Measurements from ENCODE around the gene HDAC4. TPM values are rescaled to one million over a fixed set of nuclear protein-coding genes. Genes with fewer than 3 reads are reported as not detected.

HDAC4 gene
- total RNA-seq, 1 experiment from 2014 or later, result 44.4 TPM

GRCh38 chr2:239343460-239343859 is 57.4 kb downstream of the HDAC4 start (continued):
- no peak for TF ChIP-seq ZMAT4 (CRISPR knock-in tag; IDR thresholded peaks at IDR 0.05)
- no peak for TF ChIP-seq FOXK1 (CRISPR knock-in tag; IDR thresholded peaks at IDR 0.05)
- no peak for TF ChIP-seq ZNF281 (CRISPR knock-in tag; IDR thresholded peaks at IDR 0.05)
- TF ChIP-seq NFE2L1 (CRISPR knock-in tag; IDR thresholded peaks at IDR 0.05), result no peak

- H3K4me3 Mint-ChIP-seq, result no peak overlapping the region
- ATAC-seq, result no peak
- peaks cover 41% of the 10 kb centered on the region for H3K4me1 Mint-ChIP-seq
- no peak overlapping the region for H3K27ac Mint-ChIP-seq
- no peak for DNase-seq (ENCODE audit: low spot score)
- H3K9me3 Mint-ChIP-seq, result peaks cover 5% of the 10 kb centered on the region
- ChIA-PET CTCF (no interaction called here), POLR2A (no interaction called here)
- H3K27me3 Mint-ChIP-seq (ENCODE audit: low read depth), result no peaks in the 10 kb centered on the region
- peaks cover 14% of the 10 kb centered on the region for H3K36me3 Mint-ChIP-seq
- TF ChIP-seq IRF2 (CRISPR knock-in tag; IDR thresholded peaks at IDR 0.05; ENCODE audit: borderline replicate concordance, low read depth) (no peak), EMX1 (CRISPR knock-in tag; IDR thresholded peaks at IDR 0.05) (no peak), NFE2L1 (CRISPR knock-in tag; IDR thresholded peaks at IDR 0.05) (no peak), CBFB (CRISPR knock-in tag; IDR thresholded peaks at IDR 0.05; ENCODE audit: low read depth) (no peak), MAX (CRISPR knock-in tag; IDR thresholded peaks at IDR 0.05) (no peak), SMAD3 (CRISPR knock-in tag; IDR thresholded peaks at IDR 0.05; ENCODE audit: borderline replicate concordance) (no peak)
Measured at GRCh38 chr2:239341840-239342239, 59.0 kb downstream of the HDAC4 start.

GRCh38 chr2:239341146-239341732 is 59.6 kb downstream of the HDAC4 start:
- Mint-ChIP-seq H3K27ac (no peak overlapping the region), H3K27me3 (ENCODE audit: low read depth) (no peaks in the 10 kb centered on the region), H3K4me3 (no peak overlapping the region), H3K4me1 (peaks cover 43% of the 10 kb centered on the region), H3K9me3 (peaks cover 5% of the 10 kb centered on the region), H3K36me3 (peaks cover 14% of the 10 kb centered on the region)
- ChIA-PET POLR2A (no interaction called here), CTCF (no interaction called here)
- no peak for DNase-seq (ENCODE audit: low spot score)
- no peak for ATAC-seq
- TF ChIP-seq NFYB (CRISPR knock-in tag; conservative IDR thresholded peaks at IDR 0.05; ENCODE audit: low read depth) (no peak), HMGA2 (CRISPR knock-in tag; IDR thresholded peaks at IDR 0.05) (no peak), TEAD4 (CRISPR knock-in tag; IDR thresholded peaks at IDR 0.05) (no peak)

- peaks cover 9% of the 10 kb centered on the region for H3K9me3 Mint-ChIP-seq
- no peak for TF ChIP-seq ATF1 (CRISPR knock-in tag; IDR thresholded peaks at IDR 0.05)
- TF ChIP-seq ZNF232 (CRISPR knock-in tag; IDR thresholded peaks at IDR 0.05), result no peak
- no peak for TF ChIP-seq ELF4 (CRISPR knock-in tag; IDR thresholded peaks at IDR 0.05; ENCODE audit: low read depth)
- no peak for TF ChIP-seq ESRRA (CRISPR knock-in tag; IDR thresholded peaks at IDR 0.05; ENCODE audit: borderline replicate concordance)
- no peak for TF ChIP-seq ATF2 (CRISPR knock-in tag; IDR thresholded peaks at IDR 0.05; ENCODE audit: borderline replicate concordance, low read depth)
- TF ChIP-seq CREB1 (CRISPR knock-in tag; IDR thresholded peaks at IDR 0.05), result no peak
- TF ChIP-seq ZNF263 (CRISPR knock-in tag; IDR thresholded peaks at IDR 0.05; ENCODE audit: low read depth), result no peak
- TF ChIP-seq FOXP4 (CRISPR knock-in tag; IDR thresholded peaks at IDR 0.05), result no peak
- no peak for TF ChIP-seq CBFB (CRISPR knock-in tag; IDR thresholded peaks at IDR 0.05; ENCODE audit: low read depth)
- no peak for TF ChIP-seq ZNF121 (CRISPR knock-in tag; IDR thresholded peaks at IDR 0.05)
- CTCF ChIA-PET, result no interaction called here
- peaks cover 24% of the 10 kb centered on the region for H3K36me3 Mint-ChIP-seq
- H3K27me3 Mint-ChIP-seq (ENCODE audit: low read depth), result no peaks in the 10 kb centered on the region
- no peak for DNase-seq (ENCODE audit: low spot score)
- POLR2A ChIA-PET, result no interaction called here
- no peak overlapping the region for H3K4me3 Mint-ChIP-seq
- H3K27ac Mint-ChIP-seq, result peak overlapping the region; percentile 55; the same call in 1 of the 2 replicates
- H3K4me1 Mint-ChIP-seq, result peaks cover 43% of the 10 kb centered on the region
- ATAC-seq, result no peak
Measured at GRCh38 chr2:239339726-239340601, 60.9 kb downstream of the HDAC4 start.

All from WTC11 (cell line).